Right renal cortex interstitium (tissue), 3 donors: ENCODE measurements around the gene SPATA24. TPM values are rescaled to one million over a fixed set of nuclear protein-coding genes. Genes with fewer than 3 reads are reported as not detected.
"Not testable (repeated sequence)": the region's sequence is repeated elsewhere in the genome, so short reads cannot be mapped to it uniquely, and the experiment has no call there.

Source experiments
- DNase-seq, 3 donors: peaks; one replicate each; pipeline ENCODE4 v3.0.0-alpha.2; 2013; ENCODE audit warnings: low read depth in 3 of 3, low spot score in 2 of 3
- polyA plus RNA-seq, 3 donors: library from polyadenylated mRNA; unstranded; fragments of 120-200 nt; gene quantifications; one replicate each; pipeline ENCODE4 v1.2.1, GENCODE V29; 2013; ENCODE audit not compliant: insufficient read length in 3 of 3

The SPATA24 gene
- polyA plus RNA-seq, 3 donors = 11.6 to 13.3 (median 12.7) TPM

DNA sequence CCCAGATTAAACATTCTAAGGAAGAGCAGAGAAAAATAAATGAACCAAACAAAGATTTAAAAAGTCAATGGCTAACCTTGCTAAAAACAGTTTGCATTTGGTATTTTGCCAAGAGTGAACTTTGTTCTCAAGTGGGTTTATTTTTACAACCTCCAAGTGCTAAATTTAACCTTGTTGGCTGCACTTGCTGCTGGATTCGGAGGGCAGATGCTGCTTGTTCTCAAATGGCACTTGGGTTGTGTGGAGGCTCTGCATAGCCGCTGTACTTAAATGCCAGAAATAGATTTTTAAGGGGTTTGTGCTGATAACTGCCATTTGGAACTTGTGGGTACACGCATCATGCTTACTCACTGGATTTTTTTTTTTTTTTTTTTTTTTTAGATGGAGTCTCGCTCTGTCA lies 13.3 kb upstream of the SPATA24 start:
- no peak for DNase-seq

DNA sequence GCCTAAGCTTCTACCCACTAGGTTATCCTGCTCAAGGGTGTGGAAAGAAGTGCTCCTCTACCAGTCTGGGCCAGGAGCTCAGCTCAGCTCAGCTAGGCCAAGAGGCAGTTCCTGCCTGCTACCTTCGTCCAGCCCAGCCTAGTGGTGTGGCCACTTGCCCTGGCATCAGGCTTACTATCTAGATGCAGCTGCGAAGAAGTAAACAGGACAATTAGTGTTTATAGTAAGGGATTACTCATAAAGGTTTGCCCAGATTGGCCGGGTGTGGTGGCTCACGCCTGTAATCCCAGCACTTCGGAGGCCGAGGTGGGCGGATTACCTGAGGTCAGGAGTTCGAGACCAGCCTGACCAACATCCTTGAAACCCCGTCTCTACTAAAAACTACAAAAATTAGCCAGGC lies 12.8 kb upstream of the SPATA24 start:
- DNase-seq = no peak

DNA sequence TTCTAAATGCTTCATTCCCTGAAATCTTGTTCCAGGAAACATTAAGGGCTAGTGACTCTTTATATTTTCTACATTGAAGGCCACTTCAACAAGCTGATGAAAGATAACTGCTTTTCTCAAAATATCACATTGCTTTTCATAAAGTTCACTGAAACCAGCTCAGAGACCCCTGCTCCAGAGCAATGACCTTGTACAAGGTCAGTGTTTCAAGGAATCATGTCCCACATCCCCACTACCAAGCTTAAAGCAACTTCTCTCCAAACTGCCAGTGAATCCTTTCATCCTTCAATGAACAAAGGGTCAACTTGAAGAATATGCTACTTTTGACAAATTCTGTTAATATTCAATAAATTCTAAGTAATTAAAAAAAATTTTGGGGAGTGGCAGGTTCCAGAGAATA lies 12.0 kb upstream of the SPATA24 start:
- DNase-seq = no peak

DNA sequence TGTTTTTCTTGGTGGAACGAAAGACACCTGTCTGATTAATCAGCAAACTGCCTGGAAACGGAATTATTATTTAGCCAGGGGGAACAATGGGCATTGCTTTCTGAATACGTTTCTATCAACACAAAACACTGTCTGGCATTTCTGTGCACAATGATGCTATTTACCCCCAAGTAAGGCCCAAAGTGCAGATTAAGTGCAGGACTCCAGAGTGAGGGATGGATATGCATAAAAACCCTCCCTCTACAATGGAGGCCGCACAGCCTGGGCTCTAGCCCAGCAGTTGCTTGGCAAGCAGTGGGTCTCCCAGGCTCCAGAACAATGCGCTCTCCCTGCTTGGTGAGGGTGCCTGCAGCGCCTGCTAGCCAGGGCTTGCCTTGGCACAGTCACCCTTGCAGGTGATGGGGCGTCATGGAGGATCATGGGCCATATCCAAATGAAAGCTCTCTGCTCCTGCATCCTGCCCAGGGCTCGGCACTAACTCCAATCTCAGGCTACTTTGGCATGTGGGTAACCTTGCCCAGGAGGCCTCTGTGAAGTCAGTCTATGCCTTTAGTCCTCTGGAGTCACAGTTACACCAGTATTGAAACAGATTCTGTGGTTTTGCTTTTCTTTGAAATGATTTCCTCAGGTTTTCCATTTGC lies 11.5 kb upstream of the SPATA24 start:
- DNase-seq = no peak

DNA sequence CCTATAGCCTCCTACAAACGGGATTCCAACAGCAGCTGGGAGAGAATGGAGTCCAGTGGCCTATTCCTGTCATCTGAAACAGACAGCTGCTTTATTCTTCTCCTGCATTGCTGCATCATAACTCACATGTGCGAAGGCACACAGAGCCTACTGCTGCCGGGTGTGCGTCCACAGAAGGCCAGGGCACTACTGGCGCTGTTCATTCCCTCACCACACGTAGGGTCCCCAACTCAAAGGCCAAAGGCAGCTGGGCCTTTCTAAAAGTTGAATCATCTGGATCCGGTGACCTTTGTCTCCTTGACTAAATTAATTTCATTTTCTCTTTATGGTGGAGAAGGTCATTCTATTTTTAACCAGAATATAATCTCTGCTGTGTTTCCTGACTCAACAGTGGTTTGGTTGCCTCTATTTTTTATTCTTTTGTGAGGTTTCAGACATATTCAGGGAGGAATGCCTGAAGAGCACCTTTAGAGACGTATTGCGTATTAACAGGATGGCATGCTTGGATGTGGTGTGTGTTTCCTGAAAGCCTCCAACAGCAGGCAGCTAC lies 10.8 kb upstream of the SPATA24 start:
- no peak for DNase-seq

DNA sequence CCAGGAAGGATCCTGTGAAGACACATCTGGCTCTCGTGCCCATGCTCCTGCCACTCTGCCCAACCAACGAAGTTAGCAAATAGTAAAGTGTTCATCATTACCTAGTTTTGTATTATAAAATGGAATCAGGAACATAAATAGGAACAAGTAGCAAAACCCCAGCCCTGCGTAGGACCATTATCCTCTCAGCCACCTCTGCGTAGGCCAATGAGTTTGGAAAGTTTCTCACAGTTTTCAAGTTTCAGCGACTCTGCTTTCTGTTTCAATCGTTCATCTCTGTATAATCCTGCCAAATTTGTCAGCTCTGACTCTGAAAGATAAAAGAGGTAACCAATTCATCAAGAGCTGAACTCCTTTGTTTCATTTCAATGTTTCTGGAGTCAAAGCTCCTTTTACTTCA lies 10.1 kb upstream of the SPATA24 start:
- DNase-seq = no peak

DNA sequence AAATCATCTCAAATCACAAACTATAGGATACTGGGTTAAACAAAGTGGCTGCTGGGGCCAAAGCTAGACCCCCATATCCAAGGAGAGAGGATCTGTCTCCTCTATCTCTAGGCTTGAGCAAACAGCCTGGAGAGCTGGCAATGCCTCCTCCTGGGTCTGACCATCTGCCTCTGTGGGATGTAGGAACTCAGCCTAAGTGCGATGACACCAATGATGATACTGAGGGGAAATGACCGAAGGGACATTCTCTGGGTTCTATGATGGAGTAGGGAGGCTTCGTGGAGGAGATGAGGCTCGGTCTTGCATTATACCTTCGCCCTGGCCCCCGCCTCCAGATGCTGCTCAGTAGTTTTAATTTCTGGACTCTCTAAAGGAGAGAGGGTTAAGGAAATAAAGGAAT lies 9.3 kb upstream of the SPATA24 start:
- DNase-seq = no peak

DNA sequence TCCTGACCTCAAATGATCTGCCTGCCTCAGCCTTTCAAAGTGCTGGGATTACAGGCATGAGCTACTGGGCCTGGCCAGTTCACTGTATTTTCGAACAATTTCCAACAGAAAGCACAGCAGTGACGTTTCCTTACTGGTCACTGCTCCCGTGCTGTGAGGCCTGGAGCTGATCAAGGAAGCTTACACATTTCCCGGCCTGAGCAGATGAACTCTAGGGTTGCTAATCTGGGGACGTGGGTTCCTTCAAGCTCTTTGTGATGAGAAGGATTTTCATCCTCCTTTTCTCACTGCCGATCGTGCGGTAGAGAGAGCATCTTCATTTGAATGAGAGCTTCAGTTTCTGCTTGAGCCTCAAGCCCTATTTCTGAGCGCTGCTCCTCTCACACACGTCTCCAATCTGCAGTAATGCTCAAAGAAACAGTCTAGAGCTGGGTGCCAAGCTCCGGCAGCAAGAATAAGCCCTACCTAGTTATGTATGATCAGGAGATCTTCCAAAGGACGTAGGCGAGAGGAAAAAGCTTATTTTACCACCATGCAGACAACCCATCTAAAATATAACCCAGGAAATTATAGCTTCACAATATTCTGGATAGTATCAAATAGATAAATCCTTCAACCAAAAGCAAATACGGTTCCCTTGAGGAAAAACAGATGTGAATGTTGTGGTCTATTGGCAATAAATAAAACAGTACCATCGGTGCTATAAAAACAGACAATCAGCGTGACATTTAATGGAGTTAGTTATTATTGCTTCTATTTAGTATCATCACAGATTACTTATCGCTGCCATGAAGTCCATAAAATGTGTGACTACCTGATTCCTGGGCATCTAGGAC lies 7.3 kb upstream of the SPATA24 start:
- no peak for DNase-seq

DNA sequence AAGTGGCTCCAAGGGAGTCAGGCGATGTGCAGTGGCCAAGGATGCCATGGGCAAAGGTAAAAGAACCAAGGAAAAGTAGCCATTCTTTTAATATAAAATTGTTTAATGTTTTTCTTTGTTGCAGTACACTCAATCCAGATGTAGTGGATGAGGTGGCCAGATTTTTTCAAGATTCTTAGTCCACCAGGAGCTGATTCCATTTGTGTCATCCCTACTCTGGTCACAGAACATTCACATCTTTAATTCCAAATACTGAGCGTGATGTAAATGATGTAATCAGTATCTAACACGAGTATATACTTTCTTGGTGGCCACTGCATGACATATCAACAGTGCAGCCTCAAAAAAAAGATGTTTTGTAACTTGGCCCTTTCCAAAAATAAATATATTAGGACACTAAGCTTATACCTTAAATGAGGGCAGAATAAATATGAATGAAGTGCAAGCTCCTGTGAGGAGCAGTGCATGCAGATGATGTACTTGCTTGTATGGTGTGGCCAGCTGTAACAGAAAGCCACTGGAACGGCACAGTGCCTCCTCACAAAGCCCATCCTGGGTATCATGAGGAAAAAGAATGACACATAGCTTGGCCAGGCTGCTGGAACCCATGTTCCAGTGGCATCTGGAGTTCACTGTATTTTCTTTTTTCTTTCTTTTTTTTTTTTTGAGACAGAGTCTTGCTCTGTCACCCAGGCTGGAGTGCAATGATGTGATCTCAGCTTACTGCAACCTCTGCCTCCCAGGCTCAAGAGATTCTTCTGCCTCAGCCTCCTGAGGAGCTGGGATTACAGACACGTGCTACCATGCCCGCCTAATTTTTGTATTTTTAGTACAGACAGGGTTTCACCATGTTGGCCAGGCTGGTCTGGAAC lies 6.5 kb upstream of the SPATA24 start:
- DNase-seq = no peak

DNA sequence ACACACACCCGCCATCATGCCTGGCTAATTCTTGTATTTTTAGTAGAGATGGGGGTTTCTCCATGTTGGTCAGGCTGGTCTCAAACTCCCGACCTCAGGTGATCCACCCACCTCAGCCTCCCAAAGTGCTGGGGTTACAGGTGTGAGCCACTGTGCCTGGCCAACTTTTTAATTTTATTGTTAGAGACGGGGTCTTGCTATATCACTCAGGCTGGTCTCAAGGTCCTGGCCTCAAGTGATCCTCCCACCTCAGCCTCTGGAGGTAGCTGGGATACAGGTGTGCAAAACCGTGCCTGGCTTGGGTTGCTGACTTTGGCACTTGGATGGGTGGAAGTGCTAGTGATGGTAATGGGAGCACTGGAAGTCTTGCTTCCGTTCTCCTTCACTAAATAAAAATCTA lies 5.2 kb upstream of the SPATA24 start:
- not testable (repeated sequence) for DNase-seq

DNA sequence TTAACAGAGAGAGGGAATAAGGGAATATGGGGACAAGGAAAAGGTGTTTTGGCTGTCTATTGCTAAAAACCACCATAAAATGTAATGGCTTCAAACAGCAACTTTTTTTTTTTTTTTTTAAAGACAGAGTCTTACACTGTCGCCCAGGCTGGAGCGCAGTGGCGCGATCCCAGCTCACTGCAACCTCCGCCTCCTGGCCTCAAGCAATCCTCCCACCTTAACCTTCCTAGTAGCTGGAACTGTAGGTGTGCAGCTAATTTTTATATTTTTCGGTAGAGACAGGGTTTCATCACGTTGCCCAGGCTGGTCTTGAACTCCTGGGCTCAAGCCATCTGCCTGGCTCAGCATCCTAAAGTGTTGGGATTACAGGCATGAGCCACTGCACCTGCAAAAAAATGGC lies 4.3 kb upstream of the SPATA24 start:
- DNase-seq = no peak

DNA sequence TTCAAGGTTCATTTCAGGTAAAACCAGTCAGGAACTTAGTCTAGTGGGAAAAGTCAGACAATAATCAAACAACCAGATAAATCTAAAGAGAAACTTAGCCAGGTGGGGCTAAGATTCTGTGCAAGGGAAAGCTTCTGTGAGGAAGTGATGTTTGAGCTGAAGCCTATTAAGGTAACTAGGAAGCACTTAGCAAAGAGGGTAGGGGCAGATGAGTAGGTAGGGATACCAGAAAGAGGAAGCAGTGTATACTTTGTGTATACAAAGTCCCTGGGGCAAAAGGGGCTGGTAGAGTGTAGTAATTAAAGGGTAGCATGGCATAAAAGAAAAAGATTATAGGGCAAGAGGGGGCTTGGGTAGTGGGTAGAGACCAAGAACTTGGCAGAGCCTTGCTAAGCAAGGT lies 3.6 kb upstream of the SPATA24 start:
- no peak for DNase-seq

DNA sequence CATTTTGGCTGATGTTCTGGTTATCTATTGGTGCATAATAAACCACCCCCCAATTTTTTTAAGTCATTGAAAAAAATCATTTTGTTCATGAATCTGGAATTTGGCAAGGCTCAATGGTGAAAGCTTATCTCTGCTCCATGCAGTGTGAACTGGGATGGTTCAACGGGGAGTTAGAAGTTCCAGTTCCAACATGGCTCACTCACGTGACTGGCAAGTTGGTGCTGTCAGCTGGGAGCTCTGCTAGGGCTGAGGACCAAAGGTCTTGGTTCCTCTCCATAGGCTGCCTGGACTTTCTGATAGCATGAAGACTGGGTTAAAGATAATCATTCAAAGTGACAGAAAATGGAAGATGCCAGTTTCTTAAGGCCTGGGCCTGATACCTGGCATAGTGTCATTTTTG lies 3.1 kb upstream of the SPATA24 start:
- DNase-seq = no peak

DNA sequence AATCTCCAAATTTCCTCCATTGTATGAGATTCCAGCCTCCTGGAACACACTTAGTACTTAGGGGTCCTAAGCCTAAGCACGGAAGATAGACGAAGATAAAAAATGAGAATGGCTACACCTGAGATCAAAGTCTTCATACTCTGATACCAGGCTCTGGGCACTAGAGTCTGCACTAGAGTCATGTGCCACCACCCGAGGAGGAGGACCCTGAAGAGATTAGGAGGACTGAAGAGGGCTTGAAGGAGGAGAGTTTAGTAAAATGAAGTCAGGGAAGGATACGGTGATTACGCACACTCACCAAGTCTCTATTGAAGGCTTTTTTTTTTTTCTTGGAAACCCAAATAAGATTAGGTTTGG lies 573 bp upstream of the SPATA24 start:
- no peak for DNase-seq

DNA sequence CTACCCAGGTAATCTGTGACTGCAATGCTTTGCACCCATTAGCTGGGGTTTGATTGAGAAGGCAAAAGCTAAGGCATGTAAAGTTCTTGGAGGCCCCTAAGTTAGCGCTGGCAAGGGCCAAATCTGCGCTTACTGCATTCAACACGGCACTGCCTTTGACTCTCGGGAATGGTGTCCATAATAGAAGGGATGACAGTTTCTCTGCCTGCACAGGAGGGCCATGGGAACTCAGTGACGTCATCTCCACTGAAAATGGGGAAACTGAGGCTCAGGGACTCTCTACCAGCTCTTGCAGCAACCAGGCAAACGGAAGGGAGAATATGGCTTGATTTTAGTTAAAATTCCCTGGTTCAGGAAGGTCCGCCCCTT lies 487 bp downstream of the SPATA24 start:
- DNase-seq = no peak

DNA sequence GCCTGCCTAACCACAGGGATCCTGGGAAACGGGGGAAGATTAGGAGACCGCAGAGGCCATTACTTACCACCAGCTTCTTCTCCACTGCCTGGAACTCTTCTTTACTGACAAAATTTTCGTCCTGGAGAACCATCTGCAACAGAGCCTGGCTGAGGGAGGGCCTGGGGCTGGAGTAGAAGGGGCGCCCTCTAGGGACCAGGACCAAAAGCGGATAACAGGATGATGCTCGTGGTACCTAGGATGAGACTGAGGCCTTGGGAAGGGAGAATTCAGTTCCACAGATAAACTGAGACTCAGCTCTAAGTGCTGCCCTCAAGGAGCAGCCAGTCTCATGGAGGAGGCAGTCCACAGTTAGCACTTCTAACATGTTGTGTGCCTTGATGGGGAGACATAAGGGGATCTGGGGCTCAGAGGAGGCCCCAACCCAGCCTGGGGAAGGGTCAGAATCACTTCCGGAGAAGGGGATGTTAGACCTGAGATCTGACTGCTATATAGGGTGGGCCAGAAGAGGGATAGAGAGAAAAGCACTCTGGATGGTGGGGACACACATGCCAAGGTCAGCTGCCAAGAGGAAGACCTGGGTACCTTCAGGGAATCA lies 1.2 kb downstream of the SPATA24 start:
- no peak for DNase-seq

DNA sequence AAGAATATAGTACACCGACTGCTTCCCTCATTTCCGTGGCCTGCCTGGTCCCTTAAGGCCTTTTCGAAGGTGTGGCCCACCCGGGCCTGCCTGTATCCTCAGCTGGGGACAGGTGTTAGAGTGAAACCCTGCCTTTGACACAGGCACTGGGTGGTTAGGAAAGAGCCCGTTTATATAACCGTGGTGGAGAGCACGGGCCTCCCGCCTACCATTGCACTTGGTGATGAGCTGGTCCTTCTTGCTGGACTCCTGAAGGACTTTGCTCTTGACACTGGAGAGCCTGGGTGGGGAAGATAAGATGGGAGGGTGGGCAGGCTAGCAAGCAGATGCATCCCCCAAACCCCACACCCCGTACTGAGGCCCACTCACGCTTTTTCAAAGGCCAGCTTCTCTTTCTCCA lies 2.3 kb downstream of the SPATA24 start:
- no peak for DNase-seq

DNA sequence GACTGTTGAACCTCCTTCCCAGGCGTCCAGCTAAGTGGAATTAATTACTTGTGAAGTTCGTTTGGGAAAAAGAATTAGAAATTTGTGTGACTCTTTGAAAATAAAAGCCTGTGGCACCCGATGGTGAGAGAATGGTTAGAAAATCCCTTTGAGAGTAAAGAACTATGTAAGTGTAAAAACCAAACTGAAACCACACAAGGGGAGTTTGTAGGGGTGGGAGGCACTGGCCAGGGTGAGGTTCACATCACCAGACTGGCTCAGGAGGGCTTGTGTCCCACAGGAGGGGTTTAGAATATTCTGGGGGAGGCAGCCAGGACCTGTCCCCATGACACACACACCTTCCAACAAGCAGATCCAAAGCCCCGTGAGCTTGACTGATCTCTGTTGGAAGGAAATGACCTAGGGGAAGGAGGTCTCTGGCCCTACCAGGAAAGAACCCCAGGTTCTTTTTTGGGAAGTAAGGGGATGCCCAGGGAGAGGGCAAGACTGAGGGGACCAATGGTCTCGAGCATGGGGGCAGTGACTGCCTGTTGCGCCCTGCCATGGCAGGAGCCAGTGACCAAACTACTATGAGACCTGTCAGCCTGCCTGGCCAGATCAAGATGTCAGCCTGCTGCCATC lies 4.3 kb downstream of the SPATA24 start:
- DNase-seq = no peak

DNA sequence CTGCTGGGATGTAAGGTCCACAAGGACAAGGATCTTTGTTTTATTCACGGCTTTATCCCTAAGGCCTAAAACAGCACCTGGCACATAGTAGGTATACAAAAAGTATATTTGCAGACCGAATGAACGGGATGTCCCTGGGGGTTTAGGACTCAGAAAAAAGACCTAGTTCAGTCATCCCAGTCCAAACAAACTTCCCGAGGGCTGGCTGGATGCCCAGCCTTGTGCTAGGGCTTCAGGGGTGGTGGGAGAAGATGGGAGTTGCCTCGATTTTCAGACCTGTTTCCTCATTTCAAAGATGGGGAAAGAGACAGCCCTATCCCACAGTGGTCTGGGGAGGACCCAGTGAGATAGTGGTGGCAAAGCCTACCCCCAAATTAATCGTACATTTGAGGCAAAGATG lies 6.0 kb downstream of the SPATA24 start:
- DNase-seq = no peak

DNA sequence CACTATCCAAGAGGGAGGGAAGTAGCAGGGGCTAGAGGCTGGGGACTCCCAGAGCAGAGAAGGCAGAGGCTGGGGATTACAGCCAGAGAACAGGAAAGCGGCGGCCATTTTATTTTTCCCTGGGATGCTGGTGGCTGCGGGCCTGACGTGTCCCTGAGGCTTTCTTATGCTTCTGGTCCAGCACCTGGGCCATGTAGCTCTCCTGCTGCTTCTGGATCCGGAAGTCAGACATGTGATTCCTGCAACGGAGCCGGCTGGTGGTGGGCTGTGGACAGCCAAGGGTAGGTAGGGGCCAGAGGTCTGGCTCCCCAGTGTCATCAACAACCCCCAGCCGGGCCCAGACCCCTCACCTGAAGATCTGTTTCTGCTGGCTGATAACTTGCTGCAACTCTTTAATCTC lies 7.2 kb downstream of the SPATA24 start:
- DNase-seq = no peak
